SK-N-MC (cell line): ENCODE data around the gene RSRC1.

Source experiments
- EZH2 ChIP-seq: fragments of 200-600 bp; sonication (generic); IDR thresholded peaks from one replicate; pipeline ENCODE4 v1.6.1; 2017; ENCODE audit warnings: antibody characterized with exemption
- POLR2AphosphoS5 ChIP-seq: IDR thresholded peaks from 2 replicates; pipeline ENCODE4 v1.6.1; 2012; ENCODE audit warnings: mild to moderate bottlenecking, low read depth, low read length, borderline replicate concordance

DNA sequence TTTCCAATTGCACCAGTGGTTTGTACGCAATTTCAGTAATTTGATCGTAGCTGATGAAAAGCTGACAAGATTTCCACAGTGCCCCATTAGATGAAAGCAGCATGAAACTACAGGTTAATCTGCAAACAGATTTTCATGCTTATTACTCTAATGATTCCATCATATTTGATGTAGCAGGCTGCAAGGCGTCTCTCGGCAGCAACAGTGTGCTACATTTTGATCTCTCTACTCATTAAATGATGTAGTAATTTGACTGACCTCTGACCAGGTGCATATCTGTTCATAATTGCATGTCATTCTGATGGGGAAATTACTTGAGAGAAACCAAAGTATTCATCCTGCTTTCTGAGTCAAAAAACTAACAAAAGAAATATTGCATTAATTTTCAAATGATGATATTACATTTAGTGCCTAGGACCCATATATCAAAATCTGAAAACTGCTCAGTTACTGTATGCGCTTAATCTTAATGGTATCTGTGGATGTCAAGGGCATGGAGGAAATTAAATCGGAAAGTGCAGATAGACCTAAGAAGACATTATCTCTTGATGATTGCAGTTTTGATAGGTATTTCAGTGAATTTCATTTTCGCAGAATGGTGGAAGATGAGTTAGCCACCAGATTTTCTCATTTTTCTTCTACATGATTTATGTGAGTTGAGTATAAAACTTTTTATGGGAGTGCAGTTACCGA, 198.5 kb downstream of the RSRC1 start:
- TF ChIP-seq EZH2 (no peak), POLR2AphosphoS5 (no peak)
